ENCODE data around the gene FKBP14.
A peak's percentile ranks its signal among the peaks of the same experiment; 100 is the strongest.

Gene FKBP14

DNA sequence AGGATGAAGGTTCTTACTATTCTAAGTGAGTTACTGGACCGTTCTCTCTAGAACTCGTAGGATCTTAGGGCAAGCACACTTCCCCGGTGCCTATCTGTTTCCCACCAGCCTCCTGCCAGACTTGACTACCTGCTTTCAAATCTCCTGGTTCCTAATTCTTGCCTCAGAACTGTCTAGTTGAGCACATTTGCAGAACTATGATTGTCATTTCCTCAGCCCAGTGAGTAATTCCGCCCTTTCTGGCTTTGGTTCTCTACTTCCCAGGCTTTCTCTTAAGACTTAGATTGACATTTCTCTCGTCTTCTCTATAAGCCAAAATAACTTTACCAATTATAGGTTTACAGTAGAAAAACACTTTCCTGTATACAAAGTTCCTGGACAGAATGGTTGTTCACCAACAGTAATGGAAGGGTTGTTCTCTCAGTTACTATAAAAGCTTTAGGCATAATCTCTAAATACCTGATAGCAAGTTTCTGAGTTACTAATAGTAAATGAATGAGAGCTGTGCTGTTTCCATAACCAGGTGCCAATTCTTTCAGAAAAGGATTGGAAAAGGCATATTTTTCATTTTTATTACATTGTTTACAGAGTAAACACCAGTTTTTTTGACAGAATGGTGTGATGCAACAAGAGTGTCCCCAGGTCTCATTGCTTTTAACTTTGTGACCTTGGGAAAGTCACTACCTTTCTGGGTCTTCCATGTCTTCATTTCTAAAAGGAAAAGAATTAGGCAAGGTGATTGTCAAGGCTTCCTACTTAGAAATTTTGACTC lies 42.8 kb upstream of the FKBP14 start:
- ATAC-seq: no peak
- TF ChIP-seq TOX (CRISPR knock-in tag; IDR thresholded peaks at IDR 0.05; ENCODE audit: borderline replicate concordance): no peak
- TF ChIP-seq SNAI2 (CRISPR knock-in tag; IDR thresholded peaks at IDR 0.05): no peak
- TF ChIP-seq OSR1 (CRISPR knock-in tag; IDR thresholded peaks at IDR 0.05): no peak
- TF ChIP-seq ZNF565 (CRISPR knock-in tag; conservative IDR thresholded peaks at IDR 0.05; ENCODE audit: low read depth): no peak
- TF ChIP-seq ZNF70 (CRISPR knock-in tag; IDR thresholded peaks at IDR 0.05): no peak
- TF ChIP-seq, protein P1, sequence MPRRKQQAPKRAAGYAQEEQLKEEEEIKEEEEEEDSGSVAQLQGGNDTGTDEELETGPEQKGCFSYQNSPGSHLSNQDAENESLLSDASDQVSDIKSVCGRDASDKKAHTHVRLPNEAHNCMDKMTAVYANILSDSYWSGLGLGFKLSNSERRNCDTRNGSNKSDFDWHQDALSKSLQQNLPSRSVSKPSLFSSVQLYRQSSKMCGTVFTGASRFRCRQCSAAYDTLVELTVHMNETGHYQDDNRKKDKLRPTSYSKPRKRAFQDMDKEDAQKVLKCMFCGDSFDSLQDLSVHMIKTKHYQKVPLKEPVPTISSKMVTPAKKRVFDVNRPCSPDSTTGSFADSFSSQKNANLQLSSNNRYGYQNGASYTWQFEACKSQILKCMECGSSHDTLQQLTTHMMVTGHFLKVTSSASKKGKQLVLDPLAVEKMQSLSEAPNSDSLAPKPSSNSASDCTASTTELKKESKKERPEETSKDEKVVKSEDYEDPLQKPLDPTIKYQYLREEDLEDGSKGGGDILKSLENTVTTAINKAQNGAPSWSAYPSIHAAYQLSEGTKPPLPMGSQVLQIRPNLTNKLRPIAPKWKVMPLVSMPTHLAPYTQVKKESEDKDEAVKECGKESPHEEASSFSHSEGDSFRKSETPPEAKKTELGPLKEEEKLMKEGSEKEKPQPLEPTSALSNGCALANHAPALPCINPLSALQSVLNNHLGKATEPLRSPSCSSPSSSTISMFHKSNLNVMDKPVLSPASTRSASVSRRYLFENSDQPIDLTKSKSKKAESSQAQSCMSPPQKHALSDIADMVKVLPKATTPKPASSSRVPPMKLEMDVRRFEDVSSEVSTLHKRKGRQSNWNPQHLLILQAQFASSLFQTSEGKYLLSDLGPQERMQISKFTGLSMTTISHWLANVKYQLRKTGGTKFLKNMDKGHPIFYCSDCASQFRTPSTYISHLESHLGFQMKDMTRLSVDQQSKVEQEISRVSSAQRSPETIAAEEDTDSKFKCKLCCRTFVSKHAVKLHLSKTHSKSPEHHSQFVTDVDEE (CRISPR knock-in tag; IDR thresholded peaks at IDR 0.05): no peak
- no peak for TF ChIP-seq ZFP30 (CRISPR knock-in tag; IDR thresholded peaks at IDR 0.05)
- TF ChIP-seq, protein P2, sequence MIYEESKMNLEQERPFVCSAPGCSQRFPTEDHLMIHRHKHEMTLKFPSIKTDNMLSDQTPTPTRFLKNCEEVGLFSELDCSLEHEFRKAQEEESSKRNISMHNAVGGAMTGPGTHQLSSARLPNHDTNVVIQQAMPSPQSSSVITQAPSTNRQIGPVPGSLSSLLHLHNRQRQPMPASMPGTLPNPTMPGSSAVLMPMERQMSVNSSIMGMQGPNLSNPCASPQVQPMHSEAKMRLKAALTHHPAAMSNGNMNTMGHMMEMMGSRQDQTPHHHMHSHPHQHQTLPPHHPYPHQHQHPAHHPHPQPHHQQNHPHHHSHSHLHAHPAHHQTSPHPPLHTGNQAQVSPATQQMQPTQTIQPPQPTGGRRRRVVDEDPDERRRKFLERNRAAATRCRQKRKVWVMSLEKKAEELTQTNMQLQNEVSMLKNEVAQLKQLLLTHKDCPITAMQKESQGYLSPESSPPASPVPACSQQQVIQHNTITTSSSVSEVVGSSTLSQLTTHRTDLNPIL (CRISPR knock-in tag; IDR thresholded peaks at IDR 0.05; ENCODE audit: low read depth): no peak

DNA sequence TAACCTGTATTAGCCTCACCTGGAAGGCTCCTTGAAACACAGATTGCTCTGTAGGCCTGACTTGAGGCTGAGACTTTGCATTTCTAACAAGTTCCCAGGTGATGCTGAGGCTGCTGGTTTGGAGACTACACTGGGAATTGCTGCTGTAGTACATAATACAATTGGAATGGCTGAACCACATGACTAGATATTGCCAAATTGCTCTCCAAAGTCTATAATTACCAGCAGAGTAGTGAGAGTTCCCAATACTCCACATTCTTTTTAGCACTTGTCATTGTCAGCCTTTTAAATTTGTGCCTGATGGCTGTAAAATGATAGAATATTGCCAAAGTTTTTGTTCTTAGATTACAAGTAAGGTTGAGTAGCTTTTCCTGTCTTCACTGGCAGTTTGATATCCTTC lies 41.6 kb upstream of the FKBP14 start:
- ATAC-seq: peak; percentile 75

DNA sequence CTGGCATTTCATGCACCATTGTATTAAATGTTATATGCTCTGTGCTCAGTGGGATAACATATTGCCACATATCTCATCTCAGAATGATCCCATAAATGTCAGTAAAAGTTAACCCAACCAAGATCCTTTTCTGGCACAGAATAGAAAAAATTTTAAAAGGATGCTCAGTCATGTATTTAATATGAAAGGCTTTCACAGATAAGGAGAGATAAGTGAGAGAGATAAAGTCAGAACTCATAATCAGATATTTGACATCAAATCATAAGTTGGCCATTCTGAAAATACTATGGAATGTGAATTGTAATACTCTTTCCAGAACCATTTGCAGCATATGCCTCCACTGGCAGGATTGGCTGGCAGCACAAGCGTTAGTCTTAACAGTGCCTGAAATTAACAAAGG lies 40.2 kb upstream of the FKBP14 start:
- TF ChIP-seq PPARA (CRISPR knock-in tag; IDR thresholded peaks at IDR 0.05; ENCODE audit: borderline replicate concordance): no peak
- peak; percentile 88 for TF ChIP-seq ISL1 (CRISPR knock-in tag; IDR thresholded peaks at IDR 0.05)
- peak; percentile 24 for ATAC-seq

More for the DNA sequence above, 41.6 kb upstream of the FKBP14 start:
- TF ChIP-seq OSR1 (CRISPR knock-in tag; IDR thresholded peaks at IDR 0.05) (no peak), ISL1 (CRISPR knock-in tag; IDR thresholded peaks at IDR 0.05) (peak; percentile 68), ARNTL (CRISPR knock-in tag; IDR thresholded peaks at IDR 0.05; ENCODE audit: borderline replicate concordance, low read depth) (no peak)

DNA sequence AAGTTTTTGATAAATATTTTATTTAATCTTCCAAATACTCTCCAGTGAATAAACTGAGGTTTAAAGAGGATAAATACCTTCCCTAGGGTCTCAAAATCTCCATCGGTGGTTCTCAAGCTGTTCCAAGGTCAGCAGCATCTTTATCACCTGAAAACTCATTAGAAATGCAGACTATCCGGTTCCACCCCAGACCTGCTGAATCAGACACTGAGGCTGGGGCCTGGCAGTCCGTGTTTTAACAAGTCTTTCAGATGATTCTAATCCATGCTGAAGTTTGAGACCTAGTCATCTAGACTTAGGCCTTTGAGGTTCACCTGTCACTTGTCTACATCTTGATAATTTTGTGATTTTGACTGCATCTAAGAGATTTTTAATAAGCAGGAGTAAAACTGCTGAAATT lies 39.2 kb upstream of the FKBP14 start:
- no peak for ATAC-seq
- TF ChIP-seq BACH2 (CRISPR knock-in tag; IDR thresholded peaks at IDR 0.05; ENCODE audit: borderline replicate concordance) (no peak), CSDC2 (CRISPR knock-in tag; IDR thresholded peaks at IDR 0.05) (no peak), RARB (CRISPR knock-in tag; IDR thresholded peaks at IDR 0.05) (no peak), ZNF70 (CRISPR knock-in tag; IDR thresholded peaks at IDR 0.05) (no peak), ZNF565 (CRISPR knock-in tag; conservative IDR thresholded peaks at IDR 0.05; ENCODE audit: low read depth) (no peak), ZC3H10 (CRISPR knock-in tag; IDR thresholded peaks at IDR 0.05) (no peak), SNAI2 (CRISPR knock-in tag; IDR thresholded peaks at IDR 0.05) (no peak)
- TF ChIP-seq, protein P3, sequence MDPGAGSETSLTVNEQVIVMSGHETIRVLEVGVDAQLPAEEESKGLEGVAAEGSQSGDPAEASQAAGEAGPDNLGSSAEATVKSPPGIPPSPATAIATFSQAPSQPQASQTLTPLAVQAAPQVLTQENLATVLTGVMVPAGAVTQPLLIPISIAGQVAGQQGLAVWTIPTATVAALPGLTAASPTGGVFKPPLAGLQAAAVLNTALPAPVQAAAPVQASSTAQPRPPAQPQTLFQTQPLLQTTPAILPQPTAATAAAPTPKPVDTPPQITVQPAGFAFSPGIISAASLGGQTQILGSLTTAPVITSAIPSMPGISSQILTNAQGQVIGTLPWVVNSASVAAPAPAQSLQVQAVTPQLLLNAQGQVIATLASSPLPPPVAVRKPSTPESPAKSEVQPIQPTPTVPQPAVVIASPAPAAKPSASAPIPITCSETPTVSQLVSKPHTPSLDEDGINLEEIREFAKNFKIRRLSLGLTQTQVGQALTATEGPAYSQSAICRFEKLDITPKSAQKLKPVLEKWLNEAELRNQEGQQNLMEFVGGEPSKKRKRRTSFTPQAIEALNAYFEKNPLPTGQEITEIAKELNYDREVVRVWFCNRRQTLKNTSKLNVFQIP (CRISPR knock-in tag; IDR thresholded peaks at IDR 0.05; ENCODE audit: borderline replicate concordance, low read depth): no peak
- TF ChIP-seq, protein P1 (CRISPR knock-in tag; IDR thresholded peaks at IDR 0.05): no peak

DNA sequence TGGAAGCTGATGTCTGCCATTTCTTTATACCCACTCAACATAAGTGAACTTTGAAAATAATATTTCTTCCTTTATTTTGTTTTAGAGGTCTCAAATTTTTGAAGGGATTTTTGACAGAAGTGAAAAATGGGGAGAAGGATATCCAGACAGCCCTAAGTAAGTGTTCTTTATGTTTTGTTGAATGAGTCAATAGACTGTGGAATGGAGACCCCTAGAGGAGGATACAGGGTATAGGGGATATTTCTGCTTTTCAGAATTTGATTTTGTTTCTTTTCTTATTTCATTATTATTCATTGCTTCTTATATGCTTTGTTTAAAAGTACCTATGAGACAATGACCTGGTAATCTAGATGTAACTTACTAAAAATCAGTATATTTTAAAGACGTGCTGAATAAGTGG lies 36.1 kb upstream of the FKBP14 start:
- ATAC-seq: peak; percentile 91
- TF ChIP-seq, protein P4, sequence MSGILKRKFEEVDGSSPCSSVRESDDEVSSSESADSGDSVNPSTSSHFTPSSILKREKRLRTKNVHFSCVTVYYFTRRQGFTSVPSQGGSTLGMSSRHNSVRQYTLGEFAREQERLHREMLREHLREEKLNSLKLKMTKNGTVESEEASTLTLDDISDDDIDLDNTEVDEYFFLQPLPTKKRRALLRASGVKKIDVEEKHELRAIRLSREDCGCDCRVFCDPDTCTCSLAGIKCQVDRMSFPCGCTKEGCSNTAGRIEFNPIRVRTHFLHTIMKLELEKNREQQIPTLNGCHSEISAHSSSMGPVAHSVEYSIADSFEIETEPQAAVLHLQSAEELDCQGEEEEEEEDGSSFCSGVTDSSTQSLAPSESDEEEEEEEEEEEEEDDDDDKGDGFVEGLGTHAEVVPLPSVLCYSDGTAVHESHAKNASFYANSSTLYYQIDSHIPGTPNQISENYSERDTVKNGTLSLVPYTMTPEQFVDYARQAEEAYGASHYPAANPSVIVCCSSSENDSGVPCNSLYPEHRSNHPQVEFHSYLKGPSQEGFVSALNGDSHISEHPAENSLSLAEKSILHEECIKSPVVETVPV (CRISPR knock-in tag; IDR thresholded peaks at IDR 0.05): no peak
- no peak for TF ChIP-seq TCF4 (CRISPR knock-in tag; IDR thresholded peaks at IDR 0.05; ENCODE audit: borderline replicate concordance)
- no peak for TF ChIP-seq CSDC2 (CRISPR knock-in tag; IDR thresholded peaks at IDR 0.05)
- TF ChIP-seq, protein P3 (CRISPR knock-in tag; IDR thresholded peaks at IDR 0.05; ENCODE audit: borderline replicate concordance, low read depth): no peak
- no peak for TF ChIP-seq ZFP30 (CRISPR knock-in tag; IDR thresholded peaks at IDR 0.05)
- TF ChIP-seq, protein P2 (CRISPR knock-in tag; IDR thresholded peaks at IDR 0.05; ENCODE audit: low read depth): no peak
- no peak for TF ChIP-seq ZNF565 (CRISPR knock-in tag; conservative IDR thresholded peaks at IDR 0.05; ENCODE audit: low read depth)
- no peak for TF ChIP-seq BACH2 (CRISPR knock-in tag; IDR thresholded peaks at IDR 0.05; ENCODE audit: borderline replicate concordance)

All from SK-N-SH treated with all-trans-retinoic acid at 6 μM for 48 hours (cell line).